ENCODE data around the gene ITPKC. TPM values are rescaled to one million over a fixed set of nuclear protein-coding genes. Genes with fewer than 3 reads are reported as not detected.

ITPKC gene
- 26.1 and 34.7 TPM in 2 replicates for total RNA-seq

DNA sequence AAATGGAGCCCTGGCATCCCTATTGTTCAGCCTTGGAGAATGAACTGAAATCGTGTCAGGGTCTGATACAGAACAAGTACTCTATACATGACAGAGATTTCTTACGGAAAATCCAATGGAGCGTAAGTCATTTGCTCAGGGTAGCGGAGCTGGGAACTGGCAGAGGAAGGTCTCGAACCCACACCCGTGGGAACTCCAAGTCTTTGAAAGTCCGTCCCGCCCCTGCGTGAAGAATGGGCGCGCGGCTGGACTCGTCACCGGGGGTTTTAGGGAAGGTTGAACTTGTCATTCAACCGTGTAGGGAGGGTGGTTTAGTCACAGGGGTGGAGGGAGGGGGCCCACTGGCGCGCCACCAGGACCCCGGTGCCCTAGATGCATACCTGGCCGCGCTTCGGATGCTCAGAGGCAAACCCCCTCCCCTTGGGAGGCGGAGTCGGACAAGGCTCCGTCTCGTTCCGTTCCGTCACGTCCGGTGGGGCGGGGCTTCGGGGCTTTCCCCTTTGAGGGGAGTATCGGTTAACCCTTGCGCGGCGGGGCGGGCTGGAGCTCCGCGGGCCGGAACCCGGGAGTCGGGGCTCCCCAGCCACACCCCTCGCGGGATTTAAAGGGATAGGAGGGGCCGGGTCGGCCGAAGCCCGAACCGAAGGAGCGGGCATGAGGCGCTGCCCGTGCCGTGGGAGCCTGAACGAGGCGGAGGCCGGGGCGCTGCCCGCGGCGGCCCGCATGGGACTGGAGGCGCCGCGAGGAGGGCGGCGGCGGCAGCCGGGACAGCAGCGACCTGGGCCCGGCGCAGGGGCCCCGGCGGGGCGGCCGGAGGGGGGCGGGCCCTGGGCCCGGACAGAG lies at the start of gene ITPKC, which contains the start of gene COQ8B:
TSS of gene ITPKC (plus strand) at position 631 of the 843 bp plus-strand sequence. CDS start at position 655, 24 bp downstream.
TSS of gene COQ8B (minus strand) at position 405 of the 843 bp plus-strand sequence. CDS start 2,254 bp downstream, outside the sequence.

DNA sequence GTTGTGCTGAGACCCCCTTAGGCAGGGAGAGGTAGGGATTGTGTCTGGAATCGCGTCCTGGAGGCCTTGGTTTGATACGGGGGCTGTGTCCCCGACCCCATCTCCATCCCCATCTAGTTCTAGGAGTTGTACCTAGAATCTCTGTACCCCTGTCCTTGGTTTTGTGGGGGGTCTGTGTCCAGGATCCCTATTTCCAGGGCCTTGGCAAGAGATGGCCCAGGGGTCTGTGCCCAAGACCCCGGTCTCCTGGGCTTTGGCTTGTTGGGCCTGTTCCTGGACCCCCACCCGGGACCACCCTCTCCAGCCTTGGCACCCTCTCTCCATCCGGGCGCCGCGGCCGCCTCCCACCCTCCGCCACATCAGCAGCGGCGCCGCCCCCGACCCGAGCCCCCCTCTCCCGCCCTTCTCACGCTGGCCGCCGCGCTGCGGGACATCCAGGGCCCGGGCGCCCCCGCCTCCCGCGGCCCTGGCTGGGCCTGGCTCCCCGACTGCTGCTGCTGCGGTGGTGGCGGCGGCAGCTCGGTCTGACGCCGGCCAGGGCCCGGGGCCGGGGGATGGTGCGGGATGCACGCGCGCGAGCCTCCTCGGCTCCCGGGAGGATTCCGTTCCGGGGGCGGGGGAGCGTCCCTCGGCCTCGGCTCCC lies 26.7 kb upstream of the ITPKC start, which contains the start of gene NUMBL:
TSS of gene NUMBL (minus strand) at position 602 of the 643 bp plus-strand sequence. CDS start at position 434, 168 bp downstream.

GRCh38 chr19:40750058-40750873 lies 33.4 kb downstream of the ITPKC start, which contains the start of gene ACTMAP:
Gene ACTMAP (minus strand): TSS chr19:40750477. CDS start chr19:40749803, 674 bp downstream.

DNA sequence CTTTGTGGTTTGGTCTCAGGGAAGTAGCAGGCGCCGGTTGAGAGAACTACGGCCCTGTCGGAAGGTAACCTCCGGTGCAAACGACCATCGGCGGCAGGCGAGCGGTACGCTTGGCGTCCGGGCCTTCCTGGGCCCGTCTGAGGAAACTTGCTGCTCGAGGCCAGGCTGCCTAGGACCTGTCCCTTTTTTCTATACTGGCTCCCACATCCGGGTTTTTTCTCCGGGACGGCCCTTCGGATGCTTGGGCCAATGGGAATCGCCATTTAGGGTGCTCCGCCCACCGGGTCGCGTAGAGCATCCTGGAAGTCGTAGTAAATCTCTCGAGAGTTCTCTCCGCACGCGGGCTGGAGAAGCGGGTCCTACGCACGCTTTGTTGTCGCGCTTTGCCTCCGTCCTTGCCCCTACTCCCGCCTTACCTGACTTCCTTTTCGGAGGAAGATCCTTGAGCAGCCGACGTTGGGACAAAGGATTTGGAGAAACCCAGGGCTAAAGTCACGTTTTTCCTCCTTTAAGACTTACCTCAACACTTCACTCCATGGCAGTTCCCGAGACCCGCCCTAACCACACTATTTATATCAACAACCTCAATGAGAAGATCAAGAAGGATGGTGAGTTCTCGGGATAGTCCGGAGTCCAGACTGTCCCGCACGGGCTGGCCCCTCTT lies 34.1 kb downstream of the ITPKC start, which contains the start of gene SNRPA:
TSS of gene SNRPA (plus strand) at position 330 of the 664 bp plus-strand sequence. CDS start at position 536, 206 bp downstream.

GRCh38 chr19:40774916-40775631 lies 58.2 kb downstream of the ITPKC start, which contains the start of gene MIA:
Gene MIA (plus strand): TSS chr19:40775521. CDS start chr19:40775543, 22 bp downstream.

DNA sequence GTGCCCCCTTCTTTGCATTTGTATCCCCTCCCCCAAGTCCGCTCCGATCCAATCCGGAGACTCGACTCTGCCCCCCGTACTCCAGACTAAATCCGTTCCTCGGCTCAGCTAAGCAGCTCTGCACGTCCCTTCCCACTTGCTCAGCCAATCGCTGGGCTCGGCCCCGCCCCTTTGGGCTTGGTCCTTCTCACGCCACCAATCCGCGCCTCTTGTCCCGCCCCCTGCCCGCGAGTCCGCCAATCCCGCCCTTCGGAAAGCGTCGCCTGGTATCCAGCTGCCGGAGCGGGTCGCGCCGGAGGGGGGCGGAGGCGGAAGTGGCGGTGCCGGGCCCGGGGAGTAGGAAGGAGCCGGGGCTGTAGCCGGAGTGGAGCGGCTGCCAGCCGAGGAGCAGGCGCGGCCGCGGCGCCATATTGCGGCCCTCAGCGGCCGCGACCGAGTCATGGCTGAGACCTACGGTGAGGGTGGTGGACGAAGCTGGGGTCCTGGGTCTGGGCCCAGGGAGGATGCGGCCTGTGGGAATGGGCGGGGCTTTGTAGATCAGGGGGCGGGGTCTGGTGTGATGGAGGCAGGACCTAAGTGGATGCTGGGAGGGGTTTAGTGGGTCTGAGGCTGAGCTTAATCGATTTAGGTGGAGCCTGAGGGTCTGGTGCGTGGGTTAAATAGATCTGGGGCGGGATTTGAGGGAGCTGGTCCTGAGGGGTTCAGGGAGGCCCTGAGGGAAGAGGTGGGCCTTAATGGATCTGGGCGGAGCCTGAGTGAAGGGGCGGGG lies 61.2 kb downstream of the ITPKC start, which contains the start of gene RAB4B:
TSS of gene RAB4B (plus strand) at position 311 of the 769 bp plus-strand sequence. CDS start at position 440, 129 bp downstream.

Other genes with a start within 250 kb of the ITPKC start
- 35.7 and 46.7 TPM in 2 replicates for gene SHKBP1, start 140.2 kb upstream of the ITPKC start, total RNA-seq
- 87.1 and 97.0 TPM in 2 replicates for gene LTBP4, start 115.7 kb upstream of the ITPKC start, total RNA-seq
- gene NUMBL, start 26.5 kb upstream of the ITPKC start, total RNA-seq: 51.6 and 57.1 TPM in 2 replicates
- 18.6 and 26.3 TPM in 2 replicates for gene COQ8B, start 226 bp upstream of the ITPKC start, total RNA-seq
- gene ACTMAP, start 33.4 kb downstream of the ITPKC start, total RNA-seq: 5.7 and 10.1 TPM in 2 replicates
- gene SNRPA, start 34.1 kb downstream of the ITPKC start, total RNA-seq: 43.1 and 46.5 TPM in 2 replicates
- gene MIA, start 58.4 kb downstream of the ITPKC start, total RNA-seq: not detected in 2 replicates
- gene RAB4B, start 61.1 kb downstream of the ITPKC start, total RNA-seq: 21.3 and 37.3 TPM in 2 replicates
- gene EGLN2, start 82.1 kb downstream of the ITPKC start, total RNA-seq: 70.1 and 114 TPM in 2 replicates
- not detected in 2 replicates for gene CYP2A6, start 133.3 kb downstream of the ITPKC start, total RNA-seq
- not detected in 2 replicates for gene CYP2A7, start 165.1 kb downstream of the ITPKC start, total RNA-seq

All from pericardium fibroblast (primary cell).